ENCODE measurements around the gene AKAP4. TPM values are rescaled to one million over a fixed set of nuclear protein-coding genes. Genes with fewer than 3 reads are reported as not detected.

The AKAP4 gene
- total and polyA plus RNA-seq, 9 of the 15 experiments (the other 6 are each of a cell fraction or from before 2014, with no cell fraction given) = 0.05 to 0.36 (median 0.13) TPM

- TF ChIP-seq NCOA1 (IDR thresholded peaks at IDR 0.05; ENCODE audit: low read depth) (no peak), ZNF274 (IDR thresholded peaks at IDR 0.05; ENCODE audit: borderline replicate concordance, low read depth, low read length) (no peak), RBM15 (IDR thresholded peaks at IDR 0.05; ENCODE audit: insufficient read depth, low read length) (no peak), DPF2 (IDR thresholded peaks at IDR 0.05) (no peak), ZNF445 (CRISPR knock-in tag; IDR thresholded peaks at IDR 0.05; ENCODE audit: low read depth) (no peak), RNF2 (IDR thresholded peaks at IDR 0.05) (no peak), ZNF263 (CRISPR knock-in tag; IDR thresholded peaks at IDR 0.05; ENCODE audit: borderline replicate concordance) (no peak), HIVEP1 (CRISPR knock-in tag; IDR thresholded peaks at IDR 0.05) (no peak), ERF (CRISPR knock-in tag; IDR thresholded peaks at IDR 0.05) (no peak), NFIC (IDR thresholded peaks at IDR 0.05) (peak; percentile 75), CHCHD3 (CRISPR knock-in tag; IDR thresholded peaks at IDR 0.05) (no peak), MCM7 (IDR thresholded peaks at IDR 0.05) (no peak), POLR2AphosphoS5 (IDR thresholded peaks at IDR 0.05; ENCODE audit: control insufficient read depth, insufficient read depth, low read depth, low read length) (no peak), KLF6 (CRISPR knock-in tag; IDR thresholded peaks at IDR 0.05; ENCODE audit: borderline replicate concordance) (no peak), SRSF3 (IDR thresholded peaks at IDR 0.05; ENCODE audit: insufficient read depth, low read length) (no peak)
Observed at GRCh38 chrX:50157545-50158135, 43.2 kb downstream of the AKAP4 start (continued).

DNA sequence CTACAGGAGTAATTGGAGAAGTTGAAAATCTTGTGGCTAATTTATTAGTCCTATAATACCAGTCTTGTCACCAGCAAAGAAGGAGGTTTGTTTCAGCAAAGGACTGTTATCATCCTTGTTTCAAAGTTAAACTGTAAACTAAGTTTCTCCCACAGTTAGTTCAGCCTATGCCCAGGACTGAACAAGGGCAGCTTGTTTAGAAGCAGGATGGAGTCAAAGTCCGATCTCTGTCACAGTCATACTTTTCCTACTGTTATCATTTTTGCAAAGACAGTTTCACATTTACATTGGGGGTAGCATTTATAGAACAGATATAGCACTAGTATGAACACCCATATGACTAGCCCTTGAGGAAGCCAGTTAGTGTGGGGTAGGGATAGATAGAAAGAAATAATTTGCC is 46.4 kb downstream of the AKAP4 start:
- H3K4me1 ChIP-seq (replicated peaks in 1 of 2; ENCODE audit: control insufficient read depth in 2 of 2, insufficient read depth in 2 of 2, low read length in 2 of 2) = peaks cover 0 to 3% of the 10 kb centered on the region in 2 experiments; a peak in 2 of 5 replicates
- ChIA-PET POLR2A (no interaction called here), CTCF (ENCODE audit: low intra/inter-chr PET ratio) (no interaction called here)
- in situ Hi-C loops (cut with MboI) = no loop called here
- no peaks in the 10 kb centered on the region for H3K36me3 ChIP-seq (ENCODE audit: control insufficient read depth, insufficient read depth, low read length)
- no peak overlapping the region for H3K27ac ChIP-seq (ENCODE audit: extremely low read depth, low read depth, low read length)
- no TSS peak for BruUV-seq (replicated peaks)
- intact Hi-C loops (cut with micrococcal nuclease) = no loop called here
- no peak overlapping the region for H2AFZ ChIP-seq (ENCODE audit: low read depth, low read length)
- no peaks in the 10 kb centered on the region for H3K9me1 ChIP-seq (ENCODE audit: control insufficient read depth, insufficient read depth, low read length)
- no peak overlapping the region for H3K4me3 ChIP-seq
- DNase-seq (ENCODE audit: extremely low read depth in 1 of 4, low spot score in 3 of 4) (no peak), ATAC-seq (no peak), FAIRE-seq (no peak)
- H3K79me2 ChIP-seq (ENCODE audit: control insufficient read depth, insufficient read depth, low read length) = no peaks in the 10 kb centered on the region
- no peaks in the 10 kb centered on the region for H4K20me1 ChIP-seq (replicated peaks; ENCODE audit: control insufficient read depth, insufficient read depth, low read length)
- no peak overlapping the region for H3K4me2 ChIP-seq (ENCODE audit: insufficient read depth, low read length)
- H3K9me3 ChIP-seq (replicated peaks; ENCODE audit: control insufficient read depth, insufficient read depth, low read depth, low read length) = no peaks in the 10 kb centered on the region
- no peak overlapping the region for H3K9ac ChIP-seq (ENCODE audit: insufficient read depth in 1 of 2, low read depth in 2 of 2, low read length in 2 of 2)
- TF ChIP-seq MYC (IDR thresholded peaks at IDR 0.05; ENCODE audit: low read depth, low read length) (no peak), MYC (CRISPR knock-in tag; IDR thresholded peaks at IDR 0.05; ENCODE audit: borderline replicate concordance, low read depth) (no peak), TRIM24 (IDR thresholded peaks at IDR 0.05) (no peak), RFX5 (IDR thresholded peaks at IDR 0.05; ENCODE audit: low read depth, low read length) (no peak), ZBED1 (IDR thresholded peaks at IDR 0.05) (no peak)
- WGBS (ENCODE audit: insufficient coverage, low coverage, missing lambda C conversion rate) = 30% methylated on average over 1 of the region's 1 CpG
- H3K27me3 ChIP-seq (ENCODE audit: control insufficient read depth in 2 of 2, insufficient read depth in 2 of 2, low read length in 2 of 2) = no peaks in the 10 kb centered on the region

Data from K562 (cell line).